Nephron progenitor cell (in vitro differentiated cells): Measurements from ENCODE around the gene TNF.

Experiments
- DNase-seq: peaks from one replicate; pipeline ENCODE4 v3.0.0; 2021
- H3K27ac Mint-ChIP-seq: 2 replicates; pipeline ENCODE4 v1.8.0; 2021; ENCODE audit warnings: mild to moderate bottlenecking, moderate library complexity, mixed read lengths
- H3K27me3 Mint-ChIP-seq: 2 replicates; pipeline ENCODE4 v1.8.0; 2021; ENCODE audit warnings: mild to moderate bottlenecking, low read depth, mixed read lengths; ENCODE audit not compliant: poor library complexity
- H3K36me3 Mint-ChIP-seq: 2 replicates; pipeline ENCODE4 v1.8.0; 2021; ENCODE audit warnings: low read depth, mixed read lengths
- H3K4me1 Mint-ChIP-seq: 2 replicates; pipeline ENCODE4 v1.8.0; 2021; ENCODE audit warnings: mixed read lengths
- H3K4me3 Mint-ChIP-seq: 2 replicates; pipeline ENCODE4 v1.8.0; 2021; ENCODE audit warnings: mild to moderate bottlenecking, moderate library complexity, mixed read lengths
- H3K9me3 Mint-ChIP-seq: 2 replicates; pipeline ENCODE4 v1.8.0; 2021; ENCODE audit warnings: mild to moderate bottlenecking, moderate library complexity, mixed read lengths
- CTCF ChIP-seq: fragments of 200-600 bp; sonication (generic); IDR thresholded peaks from 2 replicates; pipeline ENCODE4 v1.5.0; 2021; ENCODE audit warnings: antibody characterized with exemption

The TNF gene

GRCh38 chr6:31541059-31541657 lies 34.2 kb upstream of the TNF start:
- DNase-seq, result peak; percentile 45
- Mint-ChIP-seq H3K9me3 (no peaks in the 10 kb centered on the region), H3K27ac (peak overlapping the region; percentile 100), H3K27me3 (peaks cover 2% of the 10 kb centered on the region), H3K4me3 (peak overlapping the region; percentile 100), H3K4me1 (peaks cover 75% of the 10 kb centered on the region), H3K36me3 (peaks cover 47% of the 10 kb centered on the region)
- no peak for TF ChIP-seq CTCF

GRCh38 chr6:31541658-31542521 lies 33.5 kb upstream of the TNF start, which contains the start of gene DDX39B:
Gene DDX39B (minus strand): TSS chr6:31542003. CDS start chr6:31540532, 1,471 bp downstream.
- DNase-seq, result peak; percentile 90
- no peak for TF ChIP-seq CTCF
- Mint-ChIP-seq H3K9me3 (no peaks in the 10 kb centered on the region), H3K27me3 (peaks cover 3% of the 10 kb centered on the region), H3K36me3 (peaks cover 40% of the 10 kb centered on the region), H3K27ac (peak within 1 kb of the TSS; percentile 100), H3K4me3 (peak within 1 kb of the TSS; percentile 100), H3K4me1 (peaks cover 75% of the 10 kb centered on the region)

DNA sequence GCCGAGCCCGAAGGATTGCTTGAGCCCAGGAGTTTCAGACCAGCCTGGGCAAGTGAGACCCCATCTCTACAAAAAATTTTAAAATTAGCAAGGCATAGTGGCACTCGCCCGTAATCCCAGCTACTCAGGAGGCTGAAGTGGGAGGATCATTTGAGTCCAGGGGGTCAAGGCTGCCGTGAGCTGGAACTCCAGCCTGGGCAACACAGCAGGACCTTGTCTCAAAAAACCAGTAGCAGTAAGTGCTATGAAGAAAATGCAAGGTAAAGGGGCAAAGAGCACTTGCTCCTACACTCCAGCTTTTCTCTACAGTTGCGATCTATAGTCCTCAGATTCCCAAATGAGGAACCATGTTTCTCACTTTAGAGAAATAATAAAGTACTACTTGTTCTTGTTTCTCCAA lies 31.7 kb upstream of the TNF start:
- Mint-ChIP-seq H3K4me1 (peaks cover 81% of the 10 kb centered on the region), H3K27me3 (peaks cover 3% of the 10 kb centered on the region), H3K9me3 (no peaks in the 10 kb centered on the region), H3K36me3 (peaks cover 32% of the 10 kb centered on the region), H3K4me3 (peak overlapping the region; percentile 100), H3K27ac (no peak overlapping the region)
- no peak for DNase-seq
- no peak for TF ChIP-seq CTCF

DNA sequence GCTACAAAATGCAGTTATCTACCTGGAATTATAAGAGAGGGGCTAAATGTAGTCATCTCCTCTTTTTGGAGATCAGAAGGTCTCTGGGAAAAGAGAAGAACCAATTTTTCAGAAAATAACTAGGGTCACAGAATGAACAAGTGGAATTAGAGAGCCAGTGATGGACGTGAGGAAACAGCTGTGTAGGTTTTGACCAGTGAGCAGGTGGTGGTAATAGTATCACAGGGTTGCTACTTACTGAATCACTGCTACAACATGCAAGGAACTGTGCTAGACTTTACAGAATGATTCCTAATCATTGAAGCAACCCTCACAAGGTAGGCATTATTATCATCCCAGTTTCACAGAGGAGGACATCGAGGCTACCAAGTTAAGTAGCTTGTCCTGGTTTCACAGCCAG lies 30.7 kb upstream of the TNF start:
- H3K9me3 Mint-ChIP-seq, result no peaks in the 10 kb centered on the region
- peak overlapping the region; percentile 83 for H3K4me3 Mint-ChIP-seq
- peaks cover 74% of the 10 kb centered on the region for H3K4me1 Mint-ChIP-seq
- no peak for DNase-seq
- no peak for TF ChIP-seq CTCF
- peaks cover 32% of the 10 kb centered on the region for H3K36me3 Mint-ChIP-seq
- H3K27me3 Mint-ChIP-seq, result peaks cover 3% of the 10 kb centered on the region
- no peak overlapping the region for H3K27ac Mint-ChIP-seq

DNA sequence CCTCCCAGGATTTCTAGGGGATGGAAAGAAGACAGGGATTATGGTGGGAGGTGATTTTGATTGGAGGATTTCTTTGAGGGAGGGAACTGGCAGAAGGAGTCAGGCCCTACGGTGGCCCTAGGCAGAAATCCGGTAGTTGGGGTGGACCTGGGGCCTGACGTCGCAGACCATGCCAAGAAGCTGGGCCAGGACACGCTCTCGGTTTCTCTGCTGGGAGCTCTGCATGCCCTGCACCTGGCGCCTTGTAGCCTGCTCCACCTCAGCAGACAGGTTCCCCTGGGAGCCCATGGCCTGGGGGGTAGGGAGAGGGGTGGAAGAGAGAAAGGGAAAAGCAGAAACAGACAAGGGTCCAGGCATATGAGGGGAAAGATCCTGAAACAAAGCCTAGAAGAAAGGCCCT lies 30.1 kb upstream of the TNF start:
- H3K4me1 Mint-ChIP-seq, result peaks cover 68% of the 10 kb centered on the region
- no peaks in the 10 kb centered on the region for H3K9me3 Mint-ChIP-seq
- no peak for TF ChIP-seq CTCF
- H3K27me3 Mint-ChIP-seq, result peaks cover 3% of the 10 kb centered on the region
- peak overlapping the region; percentile 83 for H3K4me3 Mint-ChIP-seq
- DNase-seq, result no peak
- peaks cover 31% of the 10 kb centered on the region for H3K36me3 Mint-ChIP-seq
- H3K27ac Mint-ChIP-seq, result no peak overlapping the region
